Measurements from ENCODE around the gene CSTF3. TPM values are rescaled to one million over a fixed set of nuclear protein-coding genes. Genes with fewer than 3 reads are reported as not detected.
A peak's percentile ranks its signal among the peaks of the same experiment; 100 is the strongest.

CSTF3 gene
- total and polyA plus RNA-seq, 10 of the 15 experiments (the other 5 are each of a cell fraction or from before 2014, with no cell fraction given): 25.4 to 63.5 (median 49.5) TPM

DNA sequence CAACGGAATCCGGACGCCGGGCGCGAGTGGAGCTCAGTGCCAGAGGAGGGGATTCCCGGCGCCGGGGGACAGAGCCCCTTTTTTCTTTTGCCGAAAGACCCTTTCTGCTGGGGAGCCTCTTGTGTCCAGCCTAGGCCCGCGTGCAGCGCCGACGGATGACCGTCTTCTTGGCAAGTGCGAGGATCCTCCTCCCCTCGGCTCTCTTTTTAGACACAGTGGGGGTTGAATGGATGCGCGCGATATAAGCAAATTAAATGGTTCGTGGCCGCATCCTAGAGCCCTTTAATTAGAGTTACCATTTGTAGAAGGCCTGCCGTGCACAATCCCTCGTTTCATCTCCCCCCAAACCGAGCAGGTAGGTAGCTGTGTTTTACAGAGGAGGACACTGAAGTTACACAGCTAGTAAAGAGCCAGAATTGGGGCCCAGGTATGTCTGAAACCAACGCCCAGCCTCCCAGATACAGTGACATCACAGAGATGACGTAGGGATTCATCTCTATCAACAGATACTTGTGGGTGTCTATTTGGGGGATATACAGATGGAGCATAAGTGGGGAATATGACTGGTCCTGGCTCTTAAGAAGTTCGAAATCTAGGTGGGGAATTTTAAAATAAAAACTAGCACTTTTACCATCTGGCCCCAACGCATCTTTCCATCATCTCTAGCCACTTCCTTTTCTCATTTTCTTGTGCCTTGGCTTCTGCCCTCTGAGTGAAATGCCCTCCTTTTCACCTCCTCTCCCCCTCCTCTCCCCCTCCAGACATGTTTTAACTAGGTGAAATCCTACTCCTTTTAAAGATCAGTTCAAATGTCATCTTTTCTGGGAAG lies 121.0 kb downstream of the CSTF3 start:
- POLR2A ChIA-PET: interaction anchor here (0.6 to 2.5 kb wide), 11 partner anchors 9 to 734 kb away, joined by 3 to 10 read pairs (median 6); partner anchors contain the start of genes DEPDC7 and QSER1
- Histone ChIP-seq H3K9ac (ENCODE audit: control insufficient read depth, insufficient read depth, low read length) (peak overlapping the region; percentile 81), H3K27ac (ENCODE audit: control insufficient read depth, insufficient read depth) (peak overlapping the region; percentile 98), H3K4me2 (ENCODE audit: control insufficient read depth, insufficient read depth) (peak overlapping the region; percentile 70), H4K20me1 (ENCODE audit: control insufficient read depth, insufficient read depth) (no peaks in the 10 kb centered on the region), H3K27me3 (replicated peaks in 1 of 2; ENCODE audit: control insufficient read depth in 2 of 2, insufficient read depth in 2 of 2, low read length in 1 of 2) (no peaks in the 10 kb centered on the region; a peak in 1 of 4 replicates), H2AFZ (ENCODE audit: control insufficient read depth, low read depth, low read length) (peak overlapping the region; percentile 99), H3K36me3 (ENCODE audit: control insufficient read depth in 2 of 2, insufficient read depth in 2 of 2, low read length in 1 of 2) (peaks cover 0 to 10% of the 10 kb centered on the region in 2 experiments; a peak in 2 of 4 replicates), H3K4me1 (ENCODE audit: control insufficient read depth, insufficient read depth, low read length) (no peaks in the 10 kb centered on the region), H3K4me3 (peak overlapping the region; percentile 85), H3K79me2 (ENCODE audit: control insufficient read depth, insufficient read depth, low read length) (peaks cover 17% of the 10 kb centered on the region), H3K9me3 (replicated peaks; ENCODE audit: control insufficient read depth, insufficient read depth, low read length) (no peaks in the 10 kb centered on the region)
- CTCF ChIA-PET: interaction anchor here (0.7 to 3.0 kb wide), 5 partner anchors 20 to 146 kb away, joined by 3 to 20 read pairs (median 4); no protein-coding TSS in a partner anchor
- ATAC-seq (peak; percentile 55), FAIRE-seq (no peak), DNase-seq (ENCODE audit: low read depth, low spot score) (no peak)
- SMC1A ChIA-PET (ENCODE audit: uncharacterized antibody, unreplicated experiment): interaction anchor here (0.9 to 3.4 kb wide), 5 partner anchors 18 to 78 kb away, joined by 3 to 34 read pairs (median 6); no protein-coding TSS in a partner anchor
- in situ Hi-C loops (cut with MboI) (no loop called here), intact Hi-C loops (cut with micrococcal nuclease; ENCODE audit: unreplicated experiment) (loop anchor here (1.0 kb wide), 1 partner anchor 23 kb away; no protein-coding TSS in a partner anchor)
- TF ChIP-seq CREB1 (IDR thresholded peaks at IDR 0.05; ENCODE audit: low read depth) (peak; percentile 89), MTA2 (IDR thresholded peaks at IDR 0.05; ENCODE audit: low read depth) (0 out of 2 replicates have a peak, but pooled peaks have one; percentile 12), ATF7 (IDR thresholded peaks at IDR 0.05; ENCODE audit: low read depth) (peak; percentile 82), SPI1 (IDR thresholded peaks at IDR 0.05; ENCODE audit: borderline replicate concordance, insufficient read depth, low read depth, low read length) (peak; percentile 51; the same call in 1 of the 2 replicates), REST (IDR thresholded peaks at IDR 0.05; ENCODE audit: low read depth, low read length) (no peak), RUNX3 (IDR thresholded peaks at IDR 0.05; ENCODE audit: low read length) (0 out of 2 replicates have a peak, but pooled peaks have one; percentile 5), IKZF2 (IDR thresholded peaks at IDR 0.05) (peak in 1 of 2 experiments; percentile 18; a peak in 1 of 4 replicates), CREM (IDR thresholded peaks at IDR 0.05; ENCODE audit: low read depth) (peak; percentile 82), KDM1A (IDR thresholded peaks at IDR 0.05; ENCODE audit: borderline replicate concordance) (no peak), NFIC (IDR thresholded peaks at IDR 0.05; ENCODE audit: low read depth, low read length) (0 out of 2 replicates have a peak, but pooled peaks have one; percentile 12), E2F4 (IDR thresholded peaks at IDR 0.05; ENCODE audit: low read depth, low read length) (no peak)
- TF ChIP-seq, protein P1, sequence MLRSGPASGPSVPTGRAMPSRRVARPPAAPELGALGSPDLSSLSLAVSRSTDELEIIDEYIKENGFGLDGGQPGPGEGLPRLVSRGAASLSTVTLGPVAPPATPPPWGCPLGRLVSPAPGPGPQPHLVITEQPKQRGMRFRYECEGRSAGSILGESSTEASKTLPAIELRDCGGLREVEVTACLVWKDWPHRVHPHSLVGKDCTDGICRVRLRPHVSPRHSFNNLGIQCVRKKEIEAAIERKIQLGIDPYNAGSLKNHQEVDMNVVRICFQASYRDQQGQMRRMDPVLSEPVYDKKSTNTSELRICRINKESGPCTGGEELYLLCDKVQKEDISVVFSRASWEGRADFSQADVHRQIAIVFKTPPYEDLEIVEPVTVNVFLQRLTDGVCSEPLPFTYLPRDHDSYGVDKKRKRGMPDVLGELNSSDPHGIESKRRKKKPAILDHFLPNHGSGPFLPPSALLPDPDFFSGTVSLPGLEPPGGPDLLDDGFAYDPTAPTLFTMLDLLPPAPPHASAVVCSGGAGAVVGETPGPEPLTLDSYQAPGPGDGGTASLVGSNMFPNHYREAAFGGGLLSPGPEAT (IDR thresholded peaks at IDR 0.05; ENCODE audit: low read depth): 0 out of 2 replicates have a peak, but pooled peaks have one; percentile 18
- 1% methylated on average over 30 of the region's 30 CpGs for WGBS (ENCODE audit: insufficient coverage, insufficient replicate concordance, low lambda C conversion rate, missing lambda C conversion rate)
- BruUV-seq (replicated peaks): no TSS peak
- RAD21 ChIA-PET (ENCODE audit: unreplicated experiment): interaction anchor here (0.6 to 4.5 kb wide), 9 partner anchors 17 to 220 kb away, joined by 3 to 53 read pairs (median 3); partner anchors contain the start of genes DEPDC7 and QSER1

Data from GM12878 (cell line).